ENCODE measurements around the gene COMT.

GRCh38 chr22:19930551-19931486 lies 10.8 kb upstream of the COMT start:
- TF ChIP-seq CTCF (IDR thresholded peaks at IDR 0.05; ENCODE audit: insufficient read depth, low read length), result no peak
- TF ChIP-seq GABPA (IDR thresholded peaks at IDR 0.05; ENCODE audit: low read depth), result no peak
- no peak for TF ChIP-seq POLR2AphosphoS5 (IDR thresholded peaks at IDR 0.05; ENCODE audit: low read depth)
- TF ChIP-seq REST (IDR thresholded peaks at IDR 0.05; ENCODE audit: insufficient replicate concordance, low read depth), result no peak
- no peak for TF ChIP-seq SPI1 (IDR thresholded peaks at IDR 0.05; ENCODE audit: borderline replicate concordance, low read depth)

Measured in HL-60 (cell line).